GM21576 (cell line): Measurements from ENCODE around the gene KLHL25.
"Not testable (repeated sequence)": the region's sequence is repeated elsewhere in the genome, so short reads cannot be mapped to it uniquely, and the experiment has no call there.

Experiments
- ATAC-seq: cut with Tn5 transposase; IDR thresholded peaks from one replicate; pipeline ENCODE4 v1.9.1; 2021; ENCODE audit warnings: mild to moderate bottlenecking, moderate library complexity; ENCODE audit not compliant: unreplicated experiment

KLHL25 gene

GRCh38 chr15:85794598-85795336 lies at the start of gene KLHL25:
KLHL25 (minus strand) TSS chr15:85794925; CDS start chr15:85769810, 25,115 bp downstream.
- peak; percentile 98 for ATAC-seq

- no peak for ATAC-seq
These were observed 46.1 kb upstream of the KLHL25 start for GRCh38 chr15:85840802-85841152.

GRCh38 chr15:85840079-85840801 lies 45.5 kb upstream of the KLHL25 start:
- peak; percentile 92 for ATAC-seq

GRCh38 chr15:85839643-85840042 lies 44.9 kb upstream of the KLHL25 start:
- no peak for ATAC-seq

- ATAC-seq, result no peak
These were observed 43.9 kb upstream of the KLHL25 start for GRCh38 chr15:85838655-85839054.

- no peak for ATAC-seq
These were observed 43.2 kb upstream of the KLHL25 start for GRCh38 chr15:85837881-85838280.

- no peak for ATAC-seq
These were observed 42.3 kb upstream of the KLHL25 start for GRCh38 chr15:85837011-85837433.

GRCh38 chr15:85834651-85835050 lies 39.9 kb upstream of the KLHL25 start:
- ATAC-seq, result no peak

GRCh38 chr15:85832394-85832793 lies 37.7 kb upstream of the KLHL25 start:
- ATAC-seq, result no peak

GRCh38 chr15:85831415-85832113 lies 36.8 kb upstream of the KLHL25 start:
- ATAC-seq, result no peak

GRCh38 chr15:85829754-85830153 lies 35.0 kb upstream of the KLHL25 start:
- ATAC-seq, result not testable (repeated sequence)

- ATAC-seq, result no peak
These were observed 34.1 kb upstream of the KLHL25 start for GRCh38 chr15:85828874-85829273.

GRCh38 chr15:85828126-85828525 lies 33.4 kb upstream of the KLHL25 start:
- no peak for ATAC-seq

- no peak for ATAC-seq
These were observed 32.2 kb upstream of the KLHL25 start for GRCh38 chr15:85826756-85827515.

- ATAC-seq, result no peak
These were observed 31.0 kb upstream of the KLHL25 start for GRCh38 chr15:85825719-85826118.

GRCh38 chr15:85825118-85825517 lies 30.4 kb upstream of the KLHL25 start:
- ATAC-seq, result no peak

GRCh38 chr15:85821545-85821944 lies 26.8 kb upstream of the KLHL25 start:
- no peak for ATAC-seq

GRCh38 chr15:85819938-85820337 lies 25.2 kb upstream of the KLHL25 start:
- ATAC-seq, result no peak

- no peak for ATAC-seq
These were observed 18.5 kb upstream of the KLHL25 start for GRCh38 chr15:85813234-85813633.

- no peak for ATAC-seq
These were observed 15.3 kb upstream of the KLHL25 start for GRCh38 chr15:85810075-85810474.

- ATAC-seq, result no peak
These were observed 10.7 kb upstream of the KLHL25 start for GRCh38 chr15:85805420-85805819.
